Activated CD4-positive, alpha-beta T cell treated with anti-CD3 and anti-CD28 coated beads, Interleukin-2, amount 50 U/mL, for 16 hours (primary cell): ENCODE data around the gene EOMES.
"Not testable (repeated sequence)": the region's sequence is repeated elsewhere in the genome, so short reads cannot be mapped to it uniquely, and the experiment has no call there.

ENCODE experiments used
- DNase-seq: peaks from one replicate; pipeline ENCODE4 v3.0.0-alpha.2; 2020

The EOMES gene

GRCh38 chr3:27721717-27722564 is at the start of gene EOMES:
TSS of gene EOMES (minus strand) at chr3:27722323. CDS start at chr3:27722294, 29 bp downstream.
- DNase-seq: peak; percentile 79

DNA sequence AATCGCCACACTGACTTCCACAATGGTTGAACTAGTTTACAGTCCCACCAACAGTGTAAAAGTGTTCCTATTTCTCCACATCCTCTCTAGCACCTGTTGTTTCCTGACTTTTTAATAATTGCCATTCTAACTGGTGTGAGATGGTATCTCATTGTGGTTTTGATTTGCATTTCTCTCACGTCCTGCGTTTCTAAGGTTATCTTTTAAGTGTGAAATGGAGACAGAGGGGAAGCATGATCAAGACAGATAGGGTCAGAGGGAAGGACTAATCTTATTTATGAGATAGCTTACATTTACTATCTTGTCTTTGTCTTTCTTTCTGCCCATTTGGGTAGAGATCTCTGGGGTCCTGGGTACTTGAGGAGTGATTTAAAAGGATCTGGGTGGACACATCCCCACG is 48.3 kb upstream of the EOMES start:
- not testable (repeated sequence) for DNase-seq

GRCh38 chr3:27767000-27767399 is 44.9 kb upstream of the EOMES start:
- no peak for DNase-seq

GRCh38 chr3:27758083-27758482 is 36.0 kb upstream of the EOMES start:
- peak; percentile 51 for DNase-seq

- no peak for DNase-seq
These were observed 34.8 kb upstream of the EOMES start for GRCh38 chr3:27756877-27757276.

DNA sequence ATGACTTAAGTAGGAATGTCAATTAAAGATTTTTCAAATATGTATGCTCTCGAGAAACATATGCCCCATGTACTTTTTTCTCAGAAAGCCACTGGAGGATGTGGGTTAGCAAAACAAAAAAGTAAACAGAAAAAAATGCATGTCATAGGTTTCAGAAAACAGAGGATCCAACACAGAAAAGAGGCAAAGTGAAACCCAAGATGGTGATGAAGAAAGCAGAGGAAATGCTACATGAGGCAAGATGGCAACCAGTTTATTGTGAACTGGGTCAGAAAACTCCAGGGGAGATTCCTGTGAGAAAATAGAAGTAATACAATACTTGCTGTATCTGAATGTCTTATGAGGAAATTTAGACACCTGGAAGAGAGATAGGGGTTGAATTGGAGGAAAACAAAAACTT is 30.8 kb upstream of the EOMES start:
- peak; percentile 28 for DNase-seq

DNA sequence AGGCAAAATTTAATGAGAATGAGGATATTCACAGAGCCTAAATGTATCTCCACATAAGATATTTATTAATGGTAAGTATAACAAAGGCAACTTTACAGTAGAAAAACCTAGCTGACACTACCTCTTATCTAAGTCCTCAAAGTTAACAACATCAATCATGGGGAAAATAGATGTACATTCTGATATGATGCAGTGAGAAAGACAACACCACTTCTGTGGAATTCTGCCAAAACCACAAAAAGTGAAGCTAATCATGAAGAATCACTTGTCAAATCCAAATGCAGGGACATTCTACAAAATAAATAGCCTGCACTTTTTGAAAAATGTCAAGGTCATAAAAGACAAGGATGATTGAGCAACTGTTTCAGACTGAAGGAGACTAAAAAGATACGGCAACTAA is 27.5 kb upstream of the EOMES start:
- no peak for DNase-seq

- no peak for DNase-seq
These were observed 24.7 kb upstream of the EOMES start for GRCh38 chr3:27746838-27747237.

DNA sequence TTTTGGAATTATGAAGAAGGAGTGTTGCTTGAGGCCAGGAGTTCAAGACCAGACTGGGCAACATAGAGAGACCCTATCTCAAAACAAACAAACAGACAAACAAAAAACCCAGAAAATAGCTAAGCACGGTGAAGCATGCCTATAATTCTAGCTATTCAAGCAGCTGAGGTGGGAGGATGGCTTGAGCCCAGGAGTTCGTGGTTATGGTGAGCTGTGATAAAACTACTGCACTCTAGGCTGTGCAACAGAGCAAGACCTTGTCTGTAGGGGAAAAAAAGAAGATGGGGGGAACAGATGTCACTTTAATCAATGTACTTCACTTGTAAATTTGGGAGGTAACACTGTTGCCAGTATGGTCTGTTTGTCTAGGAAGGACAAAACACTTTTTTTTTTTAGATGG is 18.7 kb upstream of the EOMES start:
- no peak for DNase-seq

GRCh38 chr3:27737091-27737490 is 15.0 kb upstream of the EOMES start:
- DNase-seq: no peak

DNA sequence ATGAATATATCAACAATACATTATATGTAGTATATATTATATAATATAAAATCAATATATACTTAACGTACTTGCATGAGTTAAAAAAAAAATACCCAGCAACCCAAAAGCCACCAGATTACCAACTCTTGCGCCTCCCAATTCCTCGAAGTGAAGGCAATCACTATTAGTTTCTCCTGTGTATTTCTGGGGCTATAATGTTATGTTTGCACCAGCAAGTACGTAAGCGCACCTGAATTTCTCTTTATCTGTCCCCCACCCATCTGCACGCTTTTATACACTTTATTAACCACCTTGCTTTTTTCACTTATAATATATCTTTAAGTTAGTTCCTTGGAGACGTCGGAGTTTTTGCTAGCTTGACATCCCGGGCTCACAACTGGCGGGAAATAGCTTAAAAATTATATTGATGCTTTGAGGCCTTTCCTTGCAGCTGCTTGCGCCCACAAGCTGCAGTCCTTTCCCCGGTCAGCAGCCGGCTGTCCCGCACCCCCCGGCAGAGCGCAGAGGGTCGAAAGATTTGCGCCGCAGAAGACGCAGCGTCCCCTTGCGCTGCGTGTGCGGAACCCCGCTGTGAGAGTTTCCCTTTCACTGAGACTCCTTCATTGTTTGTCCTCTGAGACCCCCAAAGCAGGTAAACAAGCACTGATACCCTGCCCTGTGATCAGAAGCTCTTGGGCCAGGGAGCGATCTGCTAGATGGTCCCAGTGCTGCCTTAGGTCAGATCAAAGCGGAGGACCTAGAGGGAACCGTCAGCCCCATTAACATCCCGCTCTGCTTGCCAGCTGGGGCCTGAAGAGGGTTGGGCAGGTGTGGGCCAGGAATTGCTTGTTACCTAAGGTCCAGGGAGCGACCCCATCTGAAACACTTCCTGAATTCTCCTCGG is 8.9 kb upstream of the EOMES start:
- no peak for DNase-seq

GRCh38 chr3:27729748-27730611 is 7.9 kb upstream of the EOMES start:
- no peak for DNase-seq

DNA sequence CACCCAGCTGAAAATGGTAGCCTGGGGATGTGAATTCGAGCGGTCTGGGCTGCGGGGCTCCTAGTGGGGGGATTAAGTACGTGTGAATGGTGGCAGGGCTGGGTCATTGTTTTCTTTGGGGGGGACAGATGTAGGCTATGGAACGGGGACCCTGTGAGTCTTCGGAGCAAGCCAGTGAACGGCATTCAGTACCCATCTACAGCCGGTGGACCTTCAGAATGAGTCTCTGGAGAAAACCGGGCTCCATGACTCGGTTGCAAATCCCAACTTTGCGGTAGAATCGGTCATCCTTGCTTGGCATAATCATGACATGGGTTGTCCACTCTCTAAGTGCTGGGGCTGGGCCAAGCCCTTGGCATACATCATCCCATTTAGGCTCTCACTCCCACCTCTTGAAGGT is 7.2 kb upstream of the EOMES start:
- DNase-seq: no peak

DNA sequence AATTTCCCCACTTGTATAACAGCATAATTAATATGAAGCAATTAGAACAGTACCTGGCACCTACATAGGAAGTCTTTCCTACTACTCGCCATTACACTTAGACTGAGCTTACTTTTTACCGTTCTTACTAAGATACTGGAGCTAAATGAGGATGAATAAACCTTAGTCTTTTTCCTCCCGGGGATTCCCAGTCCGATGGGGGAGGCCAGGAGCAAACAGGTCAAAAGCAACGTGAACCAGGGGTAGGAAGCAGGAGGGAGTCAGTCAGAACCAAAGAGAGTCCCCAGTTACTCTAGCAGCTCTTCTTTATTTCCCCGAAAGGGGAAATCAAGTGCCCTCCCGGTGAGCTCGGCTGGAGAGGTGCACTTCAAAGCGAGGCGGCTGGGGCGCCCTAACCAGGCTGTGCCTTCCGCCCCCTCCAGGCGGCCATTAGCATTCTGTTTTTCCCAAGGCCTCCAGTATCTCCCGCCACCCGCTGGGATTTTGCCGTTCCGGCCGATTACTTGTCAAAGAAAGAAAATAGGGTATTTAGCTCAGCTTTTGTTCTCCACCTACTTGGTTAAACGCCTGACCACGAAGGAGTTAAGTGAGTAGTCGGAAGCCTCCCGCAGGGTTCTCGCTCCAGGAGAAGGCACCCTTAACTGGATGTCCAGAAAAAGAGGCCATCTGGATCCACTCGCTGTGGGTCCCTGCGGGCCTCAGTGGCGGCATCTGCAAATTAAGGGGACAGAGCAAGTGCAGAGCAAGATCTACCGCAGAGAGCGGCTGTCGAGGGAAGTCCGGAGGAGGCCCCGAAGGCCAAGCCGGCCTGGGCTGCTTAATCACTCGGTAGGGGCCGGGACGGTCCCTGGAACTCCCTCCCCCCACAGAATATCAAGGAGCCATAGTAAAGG is 6.3 kb upstream of the EOMES start:
- peak; percentile 24 for DNase-seq

- DNase-seq: no peak
These were observed 4.1 kb upstream of the EOMES start for GRCh38 chr3:27726240-27726639.

GRCh38 chr3:27724459-27725197 is 2.5 kb upstream of the EOMES start:
- no peak for DNase-seq

- DNase-seq: no peak
These were observed 1.8 kb upstream of the EOMES start for GRCh38 chr3:27723815-27724458.

DNA sequence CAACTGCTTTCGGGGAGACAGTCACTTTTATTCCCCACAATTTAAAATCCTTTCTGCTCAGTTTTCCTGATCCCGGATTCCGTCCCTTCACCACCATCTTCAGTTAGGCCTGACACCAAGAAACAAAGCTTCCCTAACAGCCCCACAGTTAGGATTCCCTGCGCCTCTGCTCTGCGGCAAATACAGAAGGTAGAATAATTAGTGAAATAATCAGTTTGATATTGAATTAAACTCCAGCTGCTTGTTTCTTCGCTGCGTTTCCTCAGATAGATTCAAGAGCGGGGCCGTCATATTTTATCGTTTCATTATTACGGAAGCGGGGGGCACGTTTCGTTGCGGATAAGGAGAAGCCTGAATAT is 1.3 kb upstream of the EOMES start:
- DNase-seq: no peak

- no peak for DNase-seq
These were observed 900 bp upstream of the EOMES start for GRCh38 chr3:27723001-27723445.

DNA sequence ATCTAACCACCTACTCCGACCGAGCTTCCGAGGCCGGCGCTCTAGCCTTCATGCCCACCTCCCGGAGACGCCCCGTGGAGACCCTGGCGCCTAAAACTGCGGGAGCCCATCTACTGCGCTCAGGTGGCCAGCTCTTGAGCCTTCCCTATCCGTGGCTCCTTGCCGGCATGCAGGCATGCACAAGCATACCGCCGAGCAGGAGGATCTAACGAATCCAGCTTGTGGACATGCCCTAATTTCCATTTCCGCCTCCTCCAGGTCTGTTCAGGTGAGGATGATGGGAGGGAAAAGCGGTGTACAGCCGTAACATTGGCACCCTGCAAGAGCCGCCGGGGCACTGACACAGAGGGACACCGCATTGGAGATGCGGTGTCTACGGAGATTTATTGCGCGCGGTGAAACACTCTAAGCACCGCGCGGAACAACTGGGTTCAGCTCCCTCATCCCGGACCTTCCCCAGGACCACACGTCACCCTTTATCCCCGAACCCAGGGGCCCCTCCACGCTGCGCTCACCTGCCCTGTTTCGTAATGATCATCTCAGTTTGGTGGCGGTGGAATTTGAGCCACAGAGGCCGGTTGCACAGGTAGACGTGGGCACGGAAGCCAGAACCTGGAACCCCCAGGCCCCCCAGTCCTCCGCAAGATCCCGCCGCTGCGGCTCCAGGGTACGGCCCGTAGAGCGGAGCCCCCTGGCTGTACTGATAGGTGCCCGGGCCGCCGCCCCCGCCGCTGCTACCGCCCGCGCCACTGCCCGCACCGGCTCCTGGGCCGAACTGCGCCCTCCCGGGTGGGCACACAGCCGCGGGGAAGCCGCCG is 1.0 kb downstream of the EOMES start:
- DNase-seq: no peak
